H1 (cell line): ENCODE measurements around the gene MS4A7. TPM values are rescaled to one million over a fixed set of nuclear protein-coding genes. Genes with fewer than 3 reads are reported as not detected.

Experiments used
- CTCF ChIA-PET: fragments of 300-600 bp; sonication (Branson Sonifier 250); formaldehyde crosslinking; loops from one replicate; lab custom pipeline; 2021; ENCODE audit not compliant: partially characterized antibody; lab: Charles Lee
- POLR2A ChIA-PET: fragments of 300-600 bp; sonication (Branson Sonifier 250); formaldehyde crosslinking; loops from one replicate; lab custom pipeline; 2021; ENCODE audit warnings: inconsistent platforms; ENCODE audit not compliant: partially characterized antibody; lab: Charles Lee
- DNase-seq, 2 experiments: peaks; one replicate each; pipeline versions ENCODE4 v3.0.0 to v3.0.0-alpha.2; 2010 to 2022; ENCODE audit warnings: low spot score in 2 of 2, low read depth in 1 of 2, mixed read lengths in 1 of 2
- FAIRE-seq: peaks from 2 replicates; lab custom pipeline; 2011; peaks lifted over from hg19 to GRCh38; lab: Jason Lieb, UNC
- H2AFZ ChIP-seq: 2 replicates; pipeline ENCODE4 v1.8.1; 2012; ENCODE audit warnings: low read length, inconsistent platforms
- H2AK5ac ChIP-seq: 2 replicates; pipeline ENCODE4 v1.6.1; 2013; ENCODE audit warnings: low read depth, low read length
- H2BK120ac ChIP-seq: replicated peaks from 2 replicates; pipeline ENCODE3; 2013; ENCODE audit warnings: low read depth, low read length, inconsistent platforms
- H2BK12ac ChIP-seq: 2 replicates; pipeline ENCODE4 v1.6.1; 2013; ENCODE audit warnings: low read depth, low read length
- H2BK15ac ChIP-seq: 2 replicates; pipeline ENCODE4 v1.6.1; 2013; ENCODE audit warnings: low read length
- H2BK20ac ChIP-seq: 2 replicates; pipeline ENCODE4 v1.6.1; 2013; ENCODE audit warnings: low read length
- H2BK5ac ChIP-seq: 2 replicates; pipeline ENCODE4 v1.6.1; 2013; ENCODE audit warnings: low read depth, low read length
- H3K14ac ChIP-seq: 2 replicates; pipeline ENCODE4 v1.6.1; 2013; ENCODE audit warnings: inconsistent platforms; ENCODE audit not compliant: insufficient read length
- H3K18ac ChIP-seq: 2 replicates; pipeline ENCODE4 v1.6.1; 2013; ENCODE audit warnings: low read length; ENCODE audit errors: extremely low read depth
- H3K23ac ChIP-seq: 2 replicates; pipeline ENCODE4 v1.6.1; 2013; ENCODE audit warnings: inconsistent platforms; ENCODE audit not compliant: insufficient read length
- H3K23me2 ChIP-seq: 2 replicates; pipeline ENCODE4 v1.6.1; 2013; ENCODE audit warnings: low read depth, low read length
- H3K27ac ChIP-seq: 2 replicates; pipeline ENCODE4 v1.6.1; 2011; ENCODE audit warnings: low read depth, low read length, inconsistent platforms
- H3K27me3 ChIP-seq, 4 experiments: replicated peaks in 1 of 4; 1 replicate in 1 of 4; 2 replicates in 3 of 4; pipeline versions ENCODE4 v1.6.1 to v1.8.1; 2011 to 2013; ENCODE audit warnings: low read length in 3 of 4, mild to moderate bottlenecking in 3 of 4, inconsistent platforms in 2 of 4, mixed read lengths in 2 of 4, moderate library complexity in 1 of 4; ENCODE audit not compliant: control insufficient read depth in 3 of 4, insufficient read depth in 3 of 4; ENCODE audit errors: extremely low read depth in 1 of 4
- H3K36me3 ChIP-seq, 4 experiments: 2 replicates each; pipeline versions ENCODE4 v1.6.1 to v1.8.1; 2011 to 2013; ENCODE audit warnings: mild to moderate bottlenecking in 4 of 4, low read length in 3 of 4, moderate library complexity in 2 of 4, control low read depth in 1 of 4, inconsistent platforms in 1 of 4; ENCODE audit not compliant: insufficient read depth in 4 of 4, control insufficient read depth in 2 of 4
- H3K4ac ChIP-seq: replicated peaks from 2 replicates; pipeline ENCODE3; 2013; ENCODE audit warnings: low read length, low read depth, mixed read lengths, inconsistent platforms; ENCODE audit not compliant: insufficient read length
- H3K4me1 ChIP-seq, 4 experiments: replicated peaks in 1 of 4; 1 replicate in 1 of 4; 2 replicates in 3 of 4; pipeline versions ENCODE4 v1.6.1 to v1.8.1; 2011 to 2013; ENCODE audit warnings: low read length in 3 of 4, inconsistent platforms in 2 of 4, mixed read lengths in 1 of 4; ENCODE audit not compliant: insufficient read depth in 4 of 4, control insufficient read depth in 3 of 4
- H3K4me2 ChIP-seq, 2 experiments: 2 replicates each; pipeline versions ENCODE4 v1.6.1 to v1.8.1; 2011 to 2013; ENCODE audit warnings: low read depth in 2 of 2, low read length in 2 of 2, control low read depth in 1 of 2, inconsistent platforms in 1 of 2, mild to moderate bottlenecking in 1 of 2; ENCODE audit not compliant: insufficient read depth in 1 of 2
- H3K4me3 ChIP-seq, 4 experiments: fragments of 200-600, 300-600 bp in 1 of 4; sonication (generic), shearing (Covaris generic), sonication (Bioruptor Twin) in 1 of 4; 2 replicates each; pipeline versions ENCODE4 v1.5.1 to v1.8.1; 2011 to 2016; ENCODE audit warnings: low read length in 4 of 4, low read depth in 3 of 4, control low read depth in 2 of 4, inconsistent platforms in 2 of 4, mild to moderate bottlenecking in 2 of 4, mixed read lengths in 1 of 4, moderate library complexity in 1 of 4; ENCODE audit not compliant: insufficient read depth in 2 of 4; ENCODE audit errors: extremely low read depth in 1 of 4
- H3K56ac ChIP-seq: replicated peaks from 2 replicates; pipeline ENCODE3; 2013; ENCODE audit warnings: low read depth, mild to moderate bottlenecking, mixed read lengths, low read length, inconsistent platforms; ENCODE audit not compliant: insufficient read length
- H3K79me1 ChIP-seq: 2 replicates; pipeline ENCODE4 v1.6.1; 2013; ENCODE audit warnings: low read depth, low read length, control low read depth
- H3K79me2 ChIP-seq, 2 experiments: 2 replicates each; pipeline versions ENCODE4 v1.6.1 to v1.8.1; 2012 to 2013; ENCODE audit warnings: low read length in 2 of 2, mild to moderate bottlenecking in 2 of 2, inconsistent platforms in 1 of 2; ENCODE audit not compliant: insufficient read depth in 2 of 2, control insufficient read depth in 1 of 2
- H3K9ac ChIP-seq, 4 experiments: replicated peaks in 1 of 4; 1 replicate in 1 of 4; 2 replicates in 3 of 4; pipeline versions ENCODE4 v1.6.1 to v1.8.1; 2011 to 2013; ENCODE audit warnings: low read depth in 3 of 4, low read length in 3 of 4, control low read depth in 2 of 4, mild to moderate bottlenecking in 2 of 4, moderate library complexity in 2 of 4, inconsistent platforms in 1 of 4; ENCODE audit errors: extremely low read depth in 1 of 4
- H3K9me3 ChIP-seq, 2 experiments: 2 replicates each; pipeline versions ENCODE4 v1.6.1 to v1.8.1; 2012 to 2013; ENCODE audit warnings: mild to moderate bottlenecking in 2 of 2, moderate library complexity in 2 of 2, control low read depth in 1 of 2, inconsistent platforms in 1 of 2, low read depth in 1 of 2, low read length in 1 of 2, mixed read lengths in 1 of 2; ENCODE audit not compliant: insufficient read depth in 2 of 2
- H4K20me1 ChIP-seq, 2 experiments: replicated peaks in 1 of 2; 2 replicates each; pipeline versions ENCODE3 to v1.8.1; 2011 to 2013; ENCODE audit warnings: inconsistent platforms in 2 of 2, low read length in 2 of 2, mild to moderate bottlenecking in 1 of 2; ENCODE audit not compliant: insufficient read depth in 2 of 2, control insufficient read depth in 1 of 2
- H4K5ac ChIP-seq: 2 replicates; pipeline ENCODE4 v1.6.1; 2013; ENCODE audit warnings: low read length, low read depth, mixed read lengths, inconsistent platforms; ENCODE audit not compliant: insufficient read length
- H4K8ac ChIP-seq: 2 replicates; pipeline ENCODE4 v1.8.0; 2013; ENCODE audit warnings: mild to moderate bottlenecking, moderate library complexity, low read length, inconsistent platforms; ENCODE audit not compliant: insufficient read depth; ENCODE audit errors: extremely low read depth
- H4K91ac ChIP-seq: replicated peaks from 2 replicates; pipeline ENCODE3; 2013; ENCODE audit warnings: low read length, mixed read lengths, inconsistent platforms; ENCODE audit not compliant: insufficient read length
- ASH2L ChIP-seq: fragments of 200-600, 300-600 bp; sonication (generic); IDR thresholded peaks from one replicate; pipeline ENCODE4 v1.7.1; 2017; ENCODE audit warnings: low read length
- ATF3 ChIP-seq: IDR thresholded peaks from 2 replicates; pipeline ENCODE4 v1.6.1; 2011; ENCODE audit warnings: low read depth, mild to moderate bottlenecking, low read length; ENCODE audit not compliant: insufficient read depth
- CBX5 ChIP-seq: fragments of 300-800, 300-1000 bp; sonication (generic); IDR thresholded peaks from 2 replicates; pipeline ENCODE4 v1.7.1; 2016; ENCODE audit warnings: antibody characterized with exemption, low read length, low read depth
- CREB1 ChIP-seq: IDR thresholded peaks from 2 replicates; pipeline ENCODE4 v1.6.1; 2012; ENCODE audit warnings: inconsistent platforms
- KDM5A ChIP-seq: fragments of 200-600 bp; IDR thresholded peaks from 2 replicates; pipeline ENCODE4 v1.7.1; 2012; ENCODE audit warnings: mild to moderate bottlenecking, low read length, inconsistent platforms, mixed read lengths
- POLR2AphosphoS5 ChIP-seq: IDR thresholded peaks from 2 replicates; pipeline ENCODE4 v1.6.1; 2011; ENCODE audit warnings: low read depth, low read length
- RAD21 ChIP-seq, 2 experiments: IDR thresholded peaks in 1 of 2; conservative IDR thresholded peaks in 1 of 2; 2 replicates each; pipeline ENCODE4 v1.6.1; 2011; ENCODE audit warnings: low read depth in 2 of 2, low read length in 2 of 2, improper control_type of control experiment in 1 of 2, inconsistent platforms in 1 of 2, mild to moderate bottlenecking in 1 of 2, moderate library complexity in 1 of 2
- RNF2 ChIP-seq: fragments of 200-900, 300-1000 bp; sonication (generic); IDR thresholded peaks from 2 replicates; pipeline ENCODE4 v1.7.1; 2016; ENCODE audit warnings: borderline replicate concordance, low read depth, mild to moderate bottlenecking, antibody characterized with exemption, low read length; ENCODE audit not compliant: poor library complexity, severe bottlenecking; ENCODE audit errors: missing control alignments
- SIRT6 ChIP-seq: IDR thresholded peaks from one replicate; pipeline ENCODE4 v1.7.1; 2012; ENCODE audit warnings: low read length, inconsistent platforms
- TAF1 ChIP-seq: IDR thresholded peaks from 2 replicates; pipeline ENCODE4 v1.6.1; 2011; ENCODE audit warnings: mild to moderate bottlenecking, low read depth, low read length
- YY1 ChIP-seq: IDR thresholded peaks from 2 replicates; pipeline ENCODE4 v1.6.1; 2011; ENCODE audit warnings: low read depth, mild to moderate bottlenecking, low read length
- WGBS, 2 experiments: shearing (Covaris generic) in 1 of 2; methylation state at CpG; one replicate each; pipeline versions ENCODE4 v1.1.6 to v1.1.7; 2013 to 2015; ENCODE audit warnings: low lambda C conversion rate in 2 of 2, mixed read lengths in 2 of 2, inconsistent platforms in 1 of 2, low coverage in 1 of 2, missing lambda C conversion rate in 1 of 2; ENCODE audit not compliant: insufficient replicate concordance in 2 of 2, insufficient coverage in 1 of 2, insufficient read length in 1 of 2; ENCODE audit errors: extremely low coverage in 1 of 2, missing lambda C conversion rate in 1 of 2; 5-methylcytosine and 5-hydroxymethylcytosine counted together
- polyA plus RNA-seq, 7 experiments: library from polyadenylated mRNA; depleted of rRNA in 3 of 7; stranded (reverse) in 5 of 7; unstranded in 2 of 7; fragments of >200 nt in 5 of 7; fragments of 200-250 nt in 2 of 7; gene quantifications; 1 replicate in 5 of 7; 2 replicates in 1 of 7; 4 replicates in 1 of 7; pipeline versions ENCODE4 v1.2.1 to v1.2.3, GENCODE V29; 2011 to 2013; ENCODE audit warnings: missing spikeins in 2 of 7, mixed read lengths in 2 of 7
- total RNA-seq: library from RNA; stranded (reverse); fragmentation: NEBNext Ultra II Directional; extraction: Animal tissue kit (Norgen Biotek cat#: 25700); gene quantifications from 2 replicates; pipeline ENCODE4 v1.2.1, GENCODE V29; 2021
- TF ChIP-seq, protein P1 (sequence below): IDR thresholded peaks from 2 replicates; pipeline ENCODE4 v1.6.1; 2012; ENCODE audit warnings: low read length, inconsistent platforms

The MS4A7 gene
- total and polyA plus RNA-seq, 2 of the 8 experiments (the other 6 are each of a cell fraction or from before 2014, with no cell fraction given), result not detected

DNA sequence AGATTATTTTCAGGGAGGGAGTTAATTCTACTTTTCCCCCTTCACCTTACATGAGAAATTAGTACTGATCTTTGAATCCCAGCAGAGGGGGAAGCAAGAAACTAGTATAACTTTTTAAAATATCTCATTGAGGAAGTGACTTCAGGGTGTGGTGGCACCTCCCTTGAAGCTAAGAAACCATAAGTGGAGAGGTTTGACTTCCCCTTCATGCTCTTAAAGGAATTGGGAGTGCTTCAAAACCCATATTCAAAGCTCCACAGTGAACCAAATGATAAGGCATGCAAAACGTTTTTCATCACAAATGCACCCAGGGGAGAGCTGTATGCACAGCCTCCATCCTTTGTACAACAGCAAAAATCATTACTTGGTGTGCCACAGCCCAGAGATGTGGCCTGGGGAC is 18.5 kb downstream of the MS4A7 start:
- Histone ChIP-seq H3K27me3 (no peaks in the 10 kb centered on the region), H4K20me1 (no peaks in the 10 kb centered on the region), H2AK5ac (no peak overlapping the region), H2BK5ac (no peak overlapping the region), H2BK15ac (no peak overlapping the region), H3K4me1 (0 out of 7 replicates have a peak, but pooled peaks cover 0 to 2% (median 0%) of the 10 kb centered on the region in 4 experiments), H4K91ac (no peak overlapping the region), H3K4me3 (no peak overlapping the region), H3K9ac (no peak overlapping the region), H3K4me2 (no peak overlapping the region), H2AFZ (no peak overlapping the region), H3K14ac (no peak overlapping the region), H3K36me3 (no peaks in the 10 kb centered on the region), H3K27ac (no peak overlapping the region), H3K23ac (no peak overlapping the region), H4K8ac (no peak overlapping the region), H2BK12ac (no peak overlapping the region), H3K79me1 (no peaks in the 10 kb centered on the region), H4K5ac (no peak overlapping the region), H3K18ac (no peak overlapping the region), H3K23me2 (no peaks in the 10 kb centered on the region), H2BK20ac (no peak overlapping the region), H3K9me3 (no peaks in the 10 kb centered on the region), H3K79me2 (no peaks in the 10 kb centered on the region), H2BK120ac (no peak overlapping the region), H3K4ac (no peak overlapping the region), H3K56ac (no peak overlapping the region)
- FAIRE-seq (no peak), DNase-seq (no peak)
- ChIA-PET CTCF (interaction anchor here (1.1 to 2.3 kb wide), 7 partner anchors 29 to 217 kb away, joined by 3 to 11 read pairs (median 3); no protein-coding TSS in a partner anchor), POLR2A (no interaction called here)
- 53% methylated on average over 1 of the region's 1 CpG; no CpG with 5 or more reads in 1 of the 2 experiments for WGBS, 2 experiments
- TF ChIP-seq ATF3 (no peak), TAF1 (no peak), CBX5 (no peak), SIRT6 (no peak), RAD21 (IDR thresholded peaks at IDR 0.05 in 1 of 2, conservative IDR thresholded peaks at IDR 0.05 in 1 of 2; ENCODE audit: low read depth in 2 of 2, low read length in 2 of 2) (no peak), CREB1 (no peak), POLR2AphosphoS5 (no peak), YY1 (no peak), KDM5A (no peak), RNF2 (no peak), ASH2L (no peak)
- TF ChIP-seq, protein P1, sequence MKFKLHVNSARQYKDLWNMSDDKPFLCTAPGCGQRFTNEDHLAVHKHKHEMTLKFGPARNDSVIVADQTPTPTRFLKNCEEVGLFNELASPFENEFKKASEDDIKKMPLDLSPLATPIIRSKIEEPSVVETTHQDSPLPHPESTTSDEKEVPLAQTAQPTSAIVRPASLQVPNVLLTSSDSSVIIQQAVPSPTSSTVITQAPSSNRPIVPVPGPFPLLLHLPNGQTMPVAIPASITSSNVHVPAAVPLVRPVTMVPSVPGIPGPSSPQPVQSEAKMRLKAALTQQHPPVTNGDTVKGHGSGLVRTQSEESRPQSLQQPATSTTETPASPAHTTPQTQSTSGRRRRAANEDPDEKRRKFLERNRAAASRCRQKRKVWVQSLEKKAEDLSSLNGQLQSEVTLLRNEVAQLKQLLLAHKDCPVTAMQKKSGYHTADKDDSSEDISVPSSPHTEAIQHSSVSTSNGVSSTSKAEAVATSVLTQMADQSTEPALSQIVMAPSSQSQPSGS, result no peak
